ENCODE data around the gene CCDC12.

GRCh38 chr3:46875560-46875959 lies 101.0 kb downstream of the CCDC12 start:
- TF ChIP-seq CTCF (IDR thresholded peaks at IDR 0.05; ENCODE audit: insufficient read depth, low read length, poor library complexity, severe bottlenecking) (no peak), EZH2phosphoT487 (conservative IDR thresholded peaks at IDR 0.05; ENCODE audit: low read length) (no peak)

Data from SU-DHL-6 (cell line).